Fibroblast of villous mesenchyme (primary cell): ENCODE data around the gene YARS2. TPM values are rescaled to one million over a fixed set of nuclear protein-coding genes. Genes with fewer than 3 reads are reported as not detected.
A peak's percentile ranks its signal among the peaks of the same experiment; 100 is the strongest.
"Not testable (repeated sequence)": the region's sequence is repeated elsewhere in the genome, so short reads cannot be mapped to it uniquely, and the experiment has no call there.

Source experiments
- DNase-seq: peaks from one replicate; pipeline ENCODE4 v3.0.0-alpha.2; 2010; ENCODE audit warnings: low read depth
- H3K4me3 ChIP-seq: 2 replicates; pipeline ENCODE4 v1.5.1; 2011; ENCODE audit warnings: low read depth, mild to moderate bottlenecking, low read length
- total RNA-seq: library from RNA; depleted of rRNA; stranded (reverse); fragments of >200 nt; gene quantifications from 2 replicates; pipeline ENCODE4 v1.2.3, GENCODE V29; 2012
- TF ChIP-seq, protein P1 (sequence below): IDR thresholded peaks from 2 replicates; pipeline ENCODE4 v1.5.1; 2012; ENCODE audit warnings: low read depth, mild to moderate bottlenecking, low read length; ENCODE audit not compliant: insufficient read depth

The YARS2 gene
- total RNA-seq, 1 donor: 32.8 TPM

DNA sequence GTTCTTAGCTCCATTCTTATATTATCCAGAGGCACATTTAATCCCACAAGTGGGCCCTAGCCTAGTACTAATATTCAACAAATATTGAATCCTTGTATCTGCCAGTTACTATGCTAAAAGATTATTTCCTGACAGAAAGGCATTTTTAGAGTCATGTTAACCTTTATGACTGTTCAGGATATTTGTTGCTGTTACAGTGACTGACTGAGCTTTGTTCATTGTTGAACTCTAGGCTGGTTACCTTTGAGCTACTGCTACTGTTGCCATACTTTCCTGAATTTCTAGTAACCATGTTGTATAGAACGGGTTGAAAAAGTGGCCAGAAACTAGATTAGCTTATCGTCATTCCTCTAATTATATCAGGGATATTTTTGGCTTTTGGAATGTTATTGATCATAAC is 46.8 kb downstream of the YARS2 start:
- TF ChIP-seq, protein P1, sequence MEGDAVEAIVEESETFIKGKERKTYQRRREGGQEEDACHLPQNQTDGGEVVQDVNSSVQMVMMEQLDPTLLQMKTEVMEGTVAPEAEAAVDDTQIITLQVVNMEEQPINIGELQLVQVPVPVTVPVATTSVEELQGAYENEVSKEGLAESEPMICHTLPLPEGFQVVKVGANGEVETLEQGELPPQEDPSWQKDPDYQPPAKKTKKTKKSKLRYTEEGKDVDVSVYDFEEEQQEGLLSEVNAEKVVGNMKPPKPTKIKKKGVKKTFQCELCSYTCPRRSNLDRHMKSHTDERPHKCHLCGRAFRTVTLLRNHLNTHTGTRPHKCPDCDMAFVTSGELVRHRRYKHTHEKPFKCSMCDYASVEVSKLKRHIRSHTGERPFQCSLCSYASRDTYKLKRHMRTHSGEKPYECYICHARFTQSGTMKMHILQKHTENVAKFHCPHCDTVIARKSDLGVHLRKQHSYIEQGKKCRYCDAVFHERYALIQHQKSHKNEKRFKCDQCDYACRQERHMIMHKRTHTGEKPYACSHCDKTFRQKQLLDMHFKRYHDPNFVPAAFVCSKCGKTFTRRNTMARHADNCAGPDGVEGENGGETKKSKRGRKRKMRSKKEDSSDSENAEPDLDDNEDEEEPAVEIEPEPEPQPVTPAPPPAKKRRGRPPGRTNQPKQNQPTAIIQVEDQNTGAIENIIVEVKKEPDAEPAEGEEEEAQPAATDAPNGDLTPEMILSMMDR: no peak
- DNase-seq: no peak
- H3K4me3 ChIP-seq: no peak overlapping the region

DNA sequence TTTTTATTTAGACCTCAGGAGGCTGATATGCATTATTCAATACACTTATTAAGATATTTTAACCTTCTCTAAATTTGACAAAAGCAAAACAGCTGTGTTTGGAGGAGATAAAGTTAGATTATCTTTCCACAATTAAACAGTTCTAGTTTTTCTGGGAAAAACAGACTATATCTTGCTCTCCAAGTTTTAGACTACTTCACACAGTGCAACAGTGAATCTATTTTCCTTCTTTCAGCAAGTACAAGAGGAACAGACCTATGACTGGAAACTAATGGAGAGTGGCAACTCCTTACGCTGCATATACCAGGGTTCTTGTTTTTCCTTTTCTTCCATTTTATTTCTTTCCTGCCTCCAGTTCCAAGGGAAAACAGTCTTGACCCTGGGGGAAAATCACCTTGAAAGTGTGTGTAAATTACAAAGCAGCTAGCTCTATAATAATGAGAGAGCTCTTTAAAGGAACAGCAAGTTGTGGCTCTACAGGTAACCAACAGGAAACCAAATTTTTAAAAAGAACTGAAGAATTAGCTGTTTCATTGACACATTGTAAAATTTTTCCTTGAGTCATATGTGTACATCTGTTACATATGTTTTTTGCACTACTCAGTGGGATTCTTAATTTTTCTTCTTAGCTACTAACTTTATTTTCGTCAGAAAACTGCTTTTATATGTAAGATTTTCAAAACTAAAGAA is 49.2 kb downstream of the YARS2 start:
- H3K4me3 ChIP-seq: no peak overlapping the region
- TF ChIP-seq, protein P1: no peak
- no peak for DNase-seq

DNA sequence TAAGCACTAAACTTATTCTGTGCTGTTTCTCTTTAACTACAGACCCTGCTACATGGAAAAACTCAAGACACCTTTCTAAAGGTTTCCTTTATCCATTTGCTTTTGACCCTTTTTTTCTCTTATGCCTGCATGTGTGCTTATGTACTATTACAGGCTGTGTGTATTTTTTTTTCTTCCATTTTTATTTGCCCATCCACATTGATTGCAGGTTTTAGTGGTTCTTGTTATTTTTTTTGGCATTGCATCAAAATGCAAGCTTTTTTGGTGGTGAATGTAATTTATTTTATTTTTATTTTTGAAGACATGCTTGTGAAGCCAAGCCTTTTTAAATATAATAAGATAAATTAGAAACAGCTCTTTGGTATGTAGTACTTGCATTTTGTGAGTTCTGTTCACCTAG is 49.9 kb downstream of the YARS2 start:
- TF ChIP-seq, protein P1: no peak
- H3K4me3 ChIP-seq: no peak overlapping the region
- DNase-seq: no peak

DNA sequence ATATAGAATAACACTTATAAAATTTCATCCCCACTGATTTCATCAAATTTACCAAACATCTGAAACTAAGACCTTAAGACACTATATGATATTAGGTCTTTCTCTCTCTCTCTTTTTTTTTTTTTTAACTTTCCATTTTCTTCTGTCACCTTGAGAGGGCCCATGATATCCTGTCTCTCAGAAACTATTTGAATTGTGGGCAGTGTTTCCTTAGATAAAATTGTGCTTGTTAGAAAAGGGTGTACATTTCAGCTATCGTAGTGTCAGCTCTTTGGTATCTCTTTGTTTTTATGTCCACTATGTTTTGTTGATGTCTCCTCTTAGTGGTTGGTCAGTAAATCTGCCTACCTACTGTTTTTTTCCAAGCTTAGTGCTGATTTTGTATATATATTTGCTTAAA is 52.8 kb downstream of the YARS2 start:
- no peak overlapping the region for H3K4me3 ChIP-seq
- TF ChIP-seq, protein P1: no peak
- DNase-seq: peak; percentile 14

DNA sequence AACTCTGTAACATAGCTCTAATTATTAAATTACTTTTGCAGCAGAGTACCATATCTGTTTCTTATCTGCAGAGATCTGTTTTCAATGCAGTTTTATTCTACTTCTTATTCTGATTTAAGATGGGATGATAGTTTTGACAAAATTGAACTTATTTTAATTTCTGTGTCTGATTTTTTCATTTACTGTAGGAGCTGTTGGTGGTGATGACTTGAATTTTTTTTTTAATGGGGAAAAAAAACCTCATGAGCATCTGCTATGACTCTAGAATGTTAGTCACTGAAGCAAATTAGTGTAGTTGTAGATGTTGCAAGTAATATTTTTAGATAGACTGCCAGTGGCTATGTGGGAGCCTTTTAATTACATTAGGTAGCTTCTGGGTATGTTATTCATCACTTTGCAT is 53.2 kb downstream of the YARS2 start:
- H3K4me3 ChIP-seq: no peak overlapping the region
- peak; percentile 15 for DNase-seq
- TF ChIP-seq, protein P1: no peak

DNA sequence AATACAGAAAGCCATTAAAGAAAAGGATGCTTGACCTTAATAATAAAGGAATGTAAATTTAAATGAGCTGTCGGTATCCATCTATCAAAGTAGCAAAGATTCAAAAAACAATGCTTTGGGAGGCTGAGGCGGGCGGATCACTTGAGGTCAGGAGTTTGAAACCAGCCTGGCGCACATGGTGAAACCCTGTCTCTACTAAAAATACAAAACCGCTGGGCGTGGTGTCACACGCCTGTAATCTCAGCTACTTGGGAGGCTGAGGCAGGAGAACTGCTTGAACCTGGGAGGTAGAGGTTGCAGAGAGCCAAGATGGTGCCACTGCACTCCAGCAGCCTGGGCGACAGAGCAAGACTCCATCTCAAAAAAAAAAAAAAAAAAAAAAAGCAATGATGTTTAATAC is 56.3 kb downstream of the YARS2 start:
- not testable (repeated sequence) for DNase-seq, H3K4me3 ChIP-seq

DNA sequence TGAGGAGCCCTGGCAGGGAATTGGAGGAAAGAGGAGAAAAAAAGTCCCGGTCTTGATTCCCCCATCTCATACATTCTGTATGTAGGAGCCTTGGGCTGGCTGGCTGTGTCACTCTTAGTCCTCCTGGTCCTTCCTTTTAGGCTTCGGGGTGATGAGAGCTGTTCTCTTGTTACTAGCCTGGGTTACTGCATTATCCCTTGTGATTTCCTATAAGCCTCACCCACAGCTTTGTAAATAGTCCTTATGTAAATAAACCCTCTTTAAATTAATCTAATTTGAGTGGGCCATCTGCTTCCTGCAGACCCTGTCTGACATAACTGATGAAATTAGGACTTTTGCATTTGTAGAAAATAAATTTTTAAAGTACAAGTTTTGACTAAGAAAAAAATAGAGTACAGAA is 57.4 kb downstream of the YARS2 start:
- DNase-seq: peak; percentile 1
- no peak overlapping the region for H3K4me3 ChIP-seq
- TF ChIP-seq, protein P1: no peak
